Body of pancreas (tissue), 4 donors: ENCODE data around the gene OPRL1. TPM values are rescaled to one million over a fixed set of nuclear protein-coding genes. Genes with fewer than 3 reads are reported as not detected.

Experiments
- ATAC-seq: fragments of 150-250 bp; one replicate; pipeline ENCODE4 v1.9.1; 2016
- DNase-seq, 4 donors: peaks; one replicate each; pipeline ENCODE4 v3.0.0-alpha.2; 2019
- H3K27ac ChIP-seq, 4 donors: fragments of 200-600 bp; sonication (generic); 1 replicate in 3 of 4; 2 replicates in 1 of 4; pipeline versions ENCODE4 v1.5.1 to v1.6.1; 2016 to 2019; ENCODE audit warnings: mild to moderate bottlenecking in 1 of 4, mixed read lengths in 1 of 4, moderate library complexity in 1 of 4
- H3K27me3 ChIP-seq, 2 donors: fragments of 200-600 bp; sonication (generic); one replicate each; pipeline ENCODE4 v1.6.0; 2016; ENCODE audit warnings: mild to moderate bottlenecking in 1 of 2
- H3K36me3 ChIP-seq, 2 donors: fragments of 200-600 bp; sonication (generic); replicated peaks in 1 of 2; 2 replicates each; pipeline ENCODE4 v1.5.1; 2016; ENCODE audit warnings: low read depth in 2 of 2; ENCODE audit not compliant: insufficient read depth in 1 of 2
- H3K4me1 ChIP-seq: fragments of 200-600 bp; sonication (generic); one replicate; pipeline ENCODE4 v1.6.0; 2016
- H3K4me3 ChIP-seq, 2 donors: fragments of 200-600 bp; sonication (generic); 1 replicate in 1 of 2; 2 replicates in 1 of 2; pipeline ENCODE4 v1.5.1; 2016 to 2019
- H3K9me3 ChIP-seq, 3 donors: fragments of 200-600 bp; sonication (generic); 1 replicate in 2 of 3; 2 replicates in 1 of 3; pipeline ENCODE4 v1.5.1; 2016
- CTCF ChIP-seq, 7 experiments: fragments of 450-650 bp in 4 of 7; fragments of 200-600 bp in 3 of 7; sonication (generic) in 3 of 7; IDR thresholded peaks; one replicate each; pipeline ENCODE4 v1.5.1; 2016 to 2019; ENCODE audit warnings: antibody characterized with exemption in 7 of 7
- POLR2A ChIP-seq, 3 donors: fragments of 450-650 bp; IDR thresholded peaks; one replicate each; pipeline ENCODE4 v1.6.1; 2016; ENCODE audit warnings: antibody characterized with exemption in 3 of 3, mild to moderate bottlenecking in 2 of 3
- WGBS, 2 donors: methylation state at CpG; one replicate each; pipeline ENCODE4 v1.1.5; 2017; 5-methylcytosine and 5-hydroxymethylcytosine counted together
- intact Hi-C: fragments of 100-400 bp; cut with DNase I; formaldehyde crosslinking; loops from one replicate; pipeline ENCODE4 v1.15.1; 2023
- total RNA-seq, 2 donors: library from RNA; depleted of rRNA; stranded (reverse); fragments of >200 nt; gene quantifications; one replicate each; pipeline ENCODE4 v1.1.0, GENCODE V29; 2016

Gene OPRL1
- total RNA-seq, 2 donors from 2014 or later = 1.0 to 2.6 TPM

DNA sequence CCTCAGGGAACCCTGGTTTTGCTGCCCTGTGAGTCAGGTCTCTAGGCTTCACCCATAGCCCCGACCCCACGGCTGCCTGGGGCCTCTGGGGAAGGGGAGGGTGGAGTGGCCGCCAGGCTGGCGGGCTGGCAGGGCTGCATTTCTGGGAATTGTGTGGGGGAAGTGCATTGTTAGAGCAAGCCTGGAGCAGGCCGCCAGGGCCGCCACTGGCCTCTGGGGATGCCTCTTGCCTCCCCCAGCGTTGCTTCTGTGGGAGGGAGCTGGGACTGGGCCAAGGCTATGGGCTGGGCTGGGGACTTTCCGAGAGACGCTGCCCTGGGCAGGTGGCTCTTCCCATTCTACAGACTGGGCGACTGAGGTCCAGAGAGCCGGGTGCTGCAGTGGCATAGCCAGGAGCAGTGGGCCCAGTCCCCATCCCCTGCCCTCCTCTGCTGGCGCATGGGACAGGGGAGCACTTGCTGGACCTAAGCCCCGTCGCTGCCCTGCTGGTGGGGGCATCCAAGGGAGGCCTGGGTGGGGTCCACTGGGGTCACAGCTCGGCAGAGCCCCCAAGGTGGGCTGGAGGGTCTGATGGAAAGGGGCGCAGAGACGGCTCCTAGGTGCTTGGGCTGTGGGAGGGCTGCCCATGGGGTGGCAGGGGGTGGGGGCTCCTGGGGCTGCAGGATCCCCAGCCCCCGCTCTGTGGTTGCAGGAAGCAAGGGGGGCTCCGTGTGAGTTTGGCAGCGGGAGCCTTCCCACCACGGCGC is 23.8 kb upstream of the OPRL1 start:
- Histone ChIP-seq H3K4me3 (no peak overlapping the region), H3K9me3 (no peaks in the 10 kb centered on the region), H3K4me1 (peaks cover 12% of the 10 kb centered on the region), H3K36me3 (no peaks in the 10 kb centered on the region), H3K27me3 (no peaks in the 10 kb centered on the region), H3K27ac (peak overlapping the region in 2 of 4 donors; percentile 43 to 44)
- no peak for DNase-seq
- intact Hi-C loops = no loop called here
- no peak for TF ChIP-seq CTCF (IDR thresholded peaks at IDR 0.05)
- TF ChIP-seq POLR2A (IDR thresholded peaks at IDR 0.05) = no peak
- peak; percentile 29 for ATAC-seq
- 20 to 35% methylated on average over 5 to 22 of the region's 22 CpGs for WGBS, 2 donors

GRCh38 chr20:64056639-64056888 is 23.3 kb upstream of the OPRL1 start:
- intact Hi-C loops = no loop called here
- Histone ChIP-seq H3K9me3 (no peaks in the 10 kb centered on the region), H3K4me1 (peaks cover 12% of the 10 kb centered on the region), H3K4me3 (no peak overlapping the region), H3K36me3 (no peaks in the 10 kb centered on the region), H3K27ac (peak overlapping the region in 2 of 4 donors; percentile 42), H3K27me3 (no peaks in the 10 kb centered on the region)
- WGBS, 2 donors = 28 to 39% methylated on average over 6 to 7 of the region's 7 CpGs
- DNase-seq = no peak
- ATAC-seq = no peak
- TF ChIP-seq CTCF (IDR thresholded peaks at IDR 0.05) (no peak), POLR2A (IDR thresholded peaks at IDR 0.05) (no peak)

DNA sequence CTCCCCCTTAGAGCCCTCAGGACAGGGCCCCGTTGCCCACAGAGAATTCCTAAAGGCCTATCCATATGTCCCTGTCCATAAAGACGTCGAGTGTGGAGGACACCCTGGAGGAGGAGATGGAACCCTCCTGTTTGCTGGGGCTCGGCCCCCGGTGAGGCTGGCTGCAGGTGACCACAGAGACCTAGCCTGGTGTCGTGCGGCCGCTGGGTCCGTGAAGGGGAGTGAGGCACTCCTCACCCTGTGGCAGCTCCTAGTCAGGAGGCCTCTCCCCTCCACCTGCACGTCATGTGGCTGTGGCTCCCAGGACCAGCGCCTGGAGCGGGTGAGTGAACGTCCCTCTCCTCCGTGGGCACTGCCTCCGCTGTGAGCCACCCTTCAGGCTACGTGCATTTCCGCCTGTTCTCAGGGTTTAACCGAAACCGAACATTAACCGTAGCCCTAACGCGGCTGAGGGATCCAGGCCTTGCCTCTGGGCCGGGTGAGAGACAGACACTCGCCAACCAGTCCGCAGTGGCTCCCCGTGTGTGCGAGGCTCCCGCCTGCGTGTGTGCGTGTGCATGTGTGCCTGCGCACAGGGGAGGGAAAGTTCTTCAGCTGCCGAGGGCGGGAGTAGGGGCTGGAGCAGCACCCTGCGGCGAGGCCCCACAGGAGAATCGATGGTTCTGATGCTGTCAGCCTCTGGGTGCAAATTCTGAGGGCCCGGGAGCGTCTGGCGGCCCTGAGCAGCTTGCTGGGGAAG is 22.8 kb upstream of the OPRL1 start:
- no peak for DNase-seq
- intact Hi-C loops = no loop called here
- Histone ChIP-seq H3K9me3 (no peaks in the 10 kb centered on the region), H3K36me3 (no peaks in the 10 kb centered on the region), H3K4me1 (peaks cover 13% of the 10 kb centered on the region), H3K4me3 (no peak overlapping the region), H3K27me3 (no peaks in the 10 kb centered on the region), H3K27ac (peak overlapping the region in 2 of 4 donors; percentile 42)
- 30 to 50% methylated on average over 4 to 38 of the region's 39 CpGs for whole genome bisulfite sequencing, 2 donors
- no peak for ATAC-seq
- TF ChIP-seq POLR2A (IDR thresholded peaks at IDR 0.05) = peak in 1 of 3 donors; percentile 8
- no peak for TF ChIP-seq CTCF (IDR thresholded peaks at IDR 0.05)

- H3K27me3 ChIP-seq = no peaks in the 10 kb centered on the region
- H3K9me3 ChIP-seq = no peaks in the 10 kb centered on the region
- H3K4me1 ChIP-seq = peaks cover 20% of the 10 kb centered on the region
- no peaks in the 10 kb centered on the region for H3K36me3 ChIP-seq
- TF ChIP-seq POLR2A (IDR thresholded peaks at IDR 0.05) (no peak), CTCF (IDR thresholded peaks at IDR 0.05) (peak; percentile 76 to 85 (median 81))
- H3K4me3 ChIP-seq = no peak overlapping the region
- peak; percentile 72 to 83 (median 80) for DNase-seq
- peak overlapping the region in 1 of 4 donors; percentile 42 for H3K27ac ChIP-seq
- intact Hi-C loops = no loop called here
- WGBS, 2 donors = 24 to 43% methylated on average over 16 to 33 of the region's 33 CpGs
- peak; percentile 66 for ATAC-seq
These were observed 22.0 kb upstream of the OPRL1 start for GRCh38 chr20:64057628-64058498.
